Fibroblast of skin of scalp (primary cell): ENCODE results near the gene IL7R.
"Not testable (repeated sequence)": the region's sequence is repeated elsewhere in the genome, so short reads cannot be mapped to it uniquely, and the experiment has no call there.

Experiments used
- DNase-seq: peaks from one replicate; pipeline ENCODE4 v3.0.0-alpha.2; 2013

The IL7R gene

GRCh38 chr5:35838370-35839042 is 18.2 kb upstream of the IL7R start:
- DNase-seq, result peak; percentile 45

GRCh38 chr5:35842856-35843255 is 13.8 kb upstream of the IL7R start:
- no peak for DNase-seq

- not testable (repeated sequence) for DNase-seq
Observed at GRCh38 chr5:35845508-35845907, 11.2 kb upstream of the IL7R start.

DNA sequence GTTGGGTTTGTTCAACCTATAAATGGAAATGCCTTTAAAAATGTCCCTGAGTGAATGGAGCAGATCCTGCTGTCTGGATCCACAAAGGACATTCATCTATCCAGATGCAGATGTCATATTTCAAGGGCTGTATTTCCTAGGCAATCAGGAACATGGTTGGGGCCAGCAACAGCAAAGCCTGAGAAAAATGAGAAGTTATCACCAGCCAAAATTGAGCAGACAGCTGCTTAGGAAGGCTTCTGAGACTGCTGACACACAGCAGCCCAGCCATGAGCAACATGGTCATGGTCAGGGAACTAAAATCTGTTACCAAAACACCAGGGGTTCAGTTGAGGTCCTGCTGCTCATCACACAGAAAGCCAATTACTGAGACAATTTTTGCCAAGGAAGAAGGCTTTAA is 9.2 kb upstream of the IL7R start:
- DNase-seq, result no peak

DNA sequence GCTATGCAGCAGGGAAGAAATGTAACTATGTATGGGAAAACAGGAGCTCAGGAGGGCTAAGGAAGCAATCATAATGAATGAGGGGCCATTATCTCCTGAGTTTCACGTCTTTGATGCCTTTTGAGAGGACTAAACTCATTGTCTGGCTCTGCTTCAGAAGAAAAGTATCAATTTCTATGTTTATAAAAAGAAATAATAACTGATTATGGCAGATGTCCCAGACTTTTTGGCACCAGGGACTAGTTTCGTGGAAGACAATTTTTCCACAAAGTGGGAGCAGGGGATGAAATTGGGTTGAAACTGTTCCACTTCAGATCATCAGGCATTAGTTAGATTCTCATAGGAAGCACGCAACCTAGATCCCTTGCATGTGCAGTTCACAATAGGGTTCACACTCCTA is 8.7 kb upstream of the IL7R start:
- no peak for DNase-seq

GRCh38 chr5:35849860-35850259 is 6.8 kb upstream of the IL7R start:
- no peak for DNase-seq

DNA sequence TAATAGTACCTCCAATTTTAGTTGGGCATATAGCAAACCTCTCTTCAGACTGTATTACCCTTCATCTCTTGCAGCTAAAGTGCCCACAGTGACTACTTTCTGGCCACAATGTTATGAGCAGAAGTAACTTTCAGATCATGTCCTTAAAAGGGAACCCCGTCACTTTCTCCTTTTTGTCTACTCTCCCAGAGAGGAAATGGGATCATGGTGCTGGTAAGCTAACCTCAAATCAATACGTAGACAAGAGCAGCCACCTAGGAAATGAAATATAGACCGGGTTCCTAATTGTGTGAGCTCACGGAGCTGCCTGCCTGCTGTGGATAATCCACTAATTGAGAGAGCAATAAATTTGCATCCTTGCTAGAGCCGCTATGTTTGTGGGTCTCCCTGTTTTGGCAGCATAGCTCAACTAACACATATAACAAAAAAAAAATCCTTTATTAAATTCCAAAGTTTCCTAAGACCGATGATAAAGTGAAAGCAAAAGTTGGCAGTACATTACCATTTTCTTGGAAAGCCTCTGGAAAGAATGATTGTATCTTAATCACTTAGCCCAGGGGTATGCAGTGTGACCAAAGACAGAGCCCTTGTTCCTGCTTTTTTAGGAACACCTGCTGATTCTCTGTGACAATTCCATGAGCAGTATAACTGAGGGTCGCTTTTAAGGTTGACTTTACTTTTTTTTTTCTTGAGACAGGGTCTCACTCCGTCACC is 5.6 kb upstream of the IL7R start:
- no peak for DNase-seq

- no peak for DNase-seq
Observed at GRCh38 chr5:35852084-35852734, 4.5 kb upstream of the IL7R start.

DNA sequence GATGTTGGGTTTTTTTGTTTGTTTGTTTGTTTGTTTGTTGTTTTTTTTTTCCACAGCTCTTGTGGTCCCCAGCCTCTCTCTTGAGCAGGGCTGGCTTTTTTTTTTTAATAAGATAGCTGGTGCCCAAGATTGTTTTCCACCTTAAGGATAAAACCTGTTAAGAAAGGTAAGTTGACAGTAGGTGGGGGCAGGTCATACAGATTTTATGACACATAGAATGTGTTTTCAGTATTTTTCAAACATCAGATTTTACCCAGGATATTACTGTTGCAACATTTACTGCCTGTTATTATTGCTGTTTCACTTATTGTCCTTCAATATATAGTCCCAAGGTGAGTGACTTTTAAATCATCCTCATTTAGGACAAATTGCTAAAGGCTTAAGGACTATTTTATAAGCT is 3.9 kb upstream of the IL7R start:
- no peak for DNase-seq

- DNase-seq, result no peak
Observed at GRCh38 chr5:35853631-35854030, 3.1 kb upstream of the IL7R start.

GRCh38 chr5:35854248-35854647 is 2.4 kb upstream of the IL7R start:
- no peak for DNase-seq

DNA sequence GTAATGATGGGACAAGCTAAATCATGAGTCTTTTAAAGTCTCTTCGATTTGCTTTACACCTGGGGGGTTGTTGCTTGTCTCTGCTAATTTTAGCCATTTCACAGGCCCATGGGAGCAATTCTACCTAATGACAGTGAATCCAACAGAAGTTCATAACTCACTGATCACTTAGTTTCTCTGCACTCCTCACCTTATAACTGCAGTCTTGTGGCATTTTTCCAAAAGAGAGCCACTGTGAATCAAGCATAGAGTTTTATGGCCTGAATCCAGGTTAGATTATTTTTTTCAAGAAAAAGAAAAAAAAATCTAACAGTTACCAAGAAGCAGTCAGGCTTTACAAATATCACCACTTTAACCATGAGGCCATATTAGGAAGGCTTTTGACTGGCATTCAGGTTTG is 1.5 kb upstream of the IL7R start:
- no peak for DNase-seq

GRCh38 chr5:35856186-35856764 is 416 bp upstream of the IL7R start:
- not testable (repeated sequence) for DNase-seq

GRCh38 chr5:35857606-35858205 is 1.0 kb downstream of the IL7R start:
- DNase-seq, result peak; percentile 94

DNA sequence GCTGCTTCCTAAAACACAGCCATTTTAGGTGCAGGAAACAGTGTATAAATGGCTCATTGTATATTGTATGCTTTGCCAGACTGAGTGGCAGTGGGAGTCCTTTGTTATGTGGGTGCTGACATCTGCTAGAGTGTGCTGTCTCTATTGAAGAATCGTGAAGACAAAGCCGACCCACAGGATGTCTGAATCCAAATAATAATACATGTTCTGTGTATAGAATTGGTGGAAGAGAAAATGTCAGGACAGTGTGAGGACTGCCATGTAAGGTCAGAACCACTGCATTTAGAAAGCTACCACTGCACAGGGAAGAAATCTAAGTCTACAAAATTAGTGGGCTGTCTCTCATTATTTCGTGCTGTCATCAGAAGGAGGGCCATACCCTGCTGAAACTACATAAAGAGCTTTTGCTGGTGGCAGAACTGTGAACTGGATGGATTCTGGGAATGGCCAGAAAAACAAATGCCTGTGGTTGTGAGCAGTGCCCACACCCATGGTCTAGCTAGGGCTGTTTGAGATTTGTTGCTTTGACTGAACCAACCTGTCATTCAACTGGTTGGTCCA is 2.5 kb downstream of the IL7R start:
- peak; percentile 90 for DNase-seq

DNA sequence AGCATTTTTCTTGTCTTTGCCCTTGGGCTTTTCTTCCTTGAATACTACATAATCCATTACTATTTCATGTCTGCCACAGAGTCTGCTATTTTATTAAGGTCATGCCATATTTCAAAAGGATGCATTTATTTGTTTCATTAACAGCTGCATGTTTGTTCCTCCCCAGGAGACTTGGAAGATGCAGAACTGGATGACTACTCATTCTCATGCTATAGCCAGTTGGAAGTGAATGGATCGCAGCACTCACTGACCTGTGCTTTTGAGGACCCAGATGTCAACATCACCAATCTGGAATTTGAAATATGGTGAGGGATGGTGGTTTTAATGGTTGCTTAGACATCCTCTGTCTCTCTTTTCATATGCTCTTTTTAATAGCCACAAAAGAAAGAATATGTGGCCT is 4.0 kb downstream of the IL7R start:
- DNase-seq, result peak; percentile 85

GRCh38 chr5:35861718-35862117 is 5.0 kb downstream of the IL7R start:
- peak; percentile 84 for DNase-seq

- no peak for DNase-seq
Observed at GRCh38 chr5:35862126-35862525, 5.4 kb downstream of the IL7R start.

GRCh38 chr5:35863159-35863558 is 6.5 kb downstream of the IL7R start:
- DNase-seq, result no peak

- no peak for DNase-seq
Observed at GRCh38 chr5:35867998-35868397, 11.3 kb downstream of the IL7R start.

GRCh38 chr5:35869685-35870277 is 13.1 kb downstream of the IL7R start:
- DNase-seq, result no peak

GRCh38 chr5:35870605-35871004 is 13.9 kb downstream of the IL7R start:
- no peak for DNase-seq
